Suppressor macrophage treated with lipopolysaccharide for 1 hour (primary cell): ENCODE data around the gene MME.
A peak's percentile ranks its signal among the peaks of the same experiment; 100 is the strongest.
"Not testable (repeated sequence)": the region's sequence is repeated elsewhere in the genome, so short reads cannot be mapped to it uniquely, and the experiment has no call there.

ENCODE experiments used
- DNase-seq, 3 donors: peaks; one replicate each; pipeline ENCODE4 v3.0.0-alpha.2; 2020 to 2022

The MME gene

DNA sequence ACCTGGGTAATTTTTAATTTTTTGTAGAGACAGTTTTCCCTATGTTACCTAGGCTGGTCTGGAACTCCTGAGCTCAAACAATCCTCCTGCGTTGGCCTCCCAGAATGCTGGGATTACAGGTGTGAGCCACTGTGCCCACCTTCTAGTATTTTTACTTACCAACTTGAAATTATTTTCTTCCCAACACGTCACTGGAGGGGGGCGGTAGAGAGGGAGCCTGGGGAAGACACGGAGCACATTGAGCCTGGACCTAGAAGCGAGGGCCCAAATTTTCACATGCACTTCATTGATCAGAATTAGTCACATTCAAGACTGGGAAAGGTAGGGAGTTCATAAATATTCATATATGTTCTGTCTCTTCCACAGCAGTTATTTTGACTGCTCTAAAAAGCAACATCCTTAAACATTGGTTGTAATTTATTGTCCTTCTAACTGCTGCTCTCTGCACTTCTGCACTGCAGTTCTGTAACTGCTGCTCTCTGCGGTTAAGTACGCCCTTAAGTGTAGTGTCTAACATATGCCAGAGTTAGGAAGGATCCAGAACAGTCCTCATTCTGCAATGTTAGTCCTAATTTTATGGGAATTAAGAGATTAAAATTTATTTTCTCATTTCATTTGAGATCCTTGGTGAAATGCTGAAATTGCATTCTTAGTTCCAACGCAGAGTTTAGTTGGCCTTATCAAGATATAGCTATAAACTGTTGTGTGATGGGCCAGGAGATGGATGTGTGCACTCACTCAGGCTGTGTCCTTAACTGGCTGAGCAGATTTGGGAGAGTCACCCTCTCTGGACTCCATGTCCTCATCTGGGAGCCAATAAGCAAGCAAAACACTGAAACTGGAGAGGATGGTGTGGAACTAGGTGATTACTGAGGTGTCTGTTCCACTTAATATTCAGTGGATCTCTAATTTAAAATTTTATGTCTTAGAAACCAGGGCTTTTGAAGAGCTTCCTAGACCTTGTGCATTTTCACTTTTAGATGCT, 115.1 kb downstream of the MME start:
- DNase-seq = no peak

DNA sequence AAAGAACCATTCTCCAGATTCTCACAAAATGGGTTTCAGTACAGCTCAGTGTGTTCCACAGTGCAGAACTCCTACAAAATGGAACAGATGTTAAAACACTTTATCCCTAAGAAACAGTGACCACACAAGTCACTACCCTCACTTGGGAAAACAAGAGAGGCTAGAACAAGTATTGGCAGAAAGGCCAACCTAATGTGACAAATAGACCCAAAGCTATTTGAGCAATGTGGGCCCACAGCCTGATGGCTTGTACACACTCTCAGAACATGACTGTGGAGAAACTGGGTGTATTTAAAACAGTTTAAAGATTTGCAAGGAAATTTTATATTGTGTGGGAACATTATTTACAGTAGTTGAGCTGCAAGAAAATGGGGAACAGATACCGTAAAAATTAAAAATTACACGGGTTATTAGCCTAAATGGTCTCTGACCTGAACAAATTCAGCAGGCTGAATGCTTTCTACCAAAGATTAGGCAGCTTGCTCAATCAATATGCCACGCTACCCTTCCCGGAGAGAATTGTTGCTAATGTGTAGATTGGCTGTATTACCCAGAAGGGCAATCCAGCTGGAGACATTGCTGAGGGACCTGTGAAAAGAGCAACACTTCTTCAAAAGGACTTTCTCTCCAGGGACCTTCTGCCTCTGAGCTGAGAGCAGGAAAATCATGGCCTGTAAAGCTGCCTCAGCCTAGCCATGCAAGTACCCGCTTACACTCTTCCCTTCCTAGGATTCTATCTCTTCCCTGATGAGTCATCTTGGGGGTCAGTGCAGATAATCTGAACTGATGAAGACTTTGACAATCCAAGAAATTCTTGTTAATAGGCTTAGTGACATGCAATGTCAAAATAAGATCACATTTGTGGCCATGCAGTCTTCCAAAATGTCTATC, 116.3 kb downstream of the MME start:
- no peak for DNase-seq

DNA sequence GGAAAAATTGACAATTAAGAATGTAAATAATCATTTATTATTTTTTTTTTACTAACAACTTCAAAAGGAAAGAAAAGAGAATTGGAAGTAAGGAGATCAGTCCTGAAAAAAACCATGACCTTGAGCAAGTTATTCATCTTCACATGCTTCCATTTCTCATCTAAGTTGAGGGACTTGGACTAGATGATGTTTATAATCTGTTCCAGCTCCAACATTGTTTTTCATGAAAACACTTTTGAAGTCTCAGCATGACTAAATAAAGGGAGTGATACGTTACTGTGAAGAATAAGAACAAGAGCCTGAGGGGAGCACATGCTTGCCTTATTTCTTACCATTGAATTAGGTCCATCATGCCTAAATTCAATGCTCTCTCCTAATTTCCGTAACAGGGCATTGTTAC, 117.7 kb downstream of the MME start:
- no peak for DNase-seq

DNA sequence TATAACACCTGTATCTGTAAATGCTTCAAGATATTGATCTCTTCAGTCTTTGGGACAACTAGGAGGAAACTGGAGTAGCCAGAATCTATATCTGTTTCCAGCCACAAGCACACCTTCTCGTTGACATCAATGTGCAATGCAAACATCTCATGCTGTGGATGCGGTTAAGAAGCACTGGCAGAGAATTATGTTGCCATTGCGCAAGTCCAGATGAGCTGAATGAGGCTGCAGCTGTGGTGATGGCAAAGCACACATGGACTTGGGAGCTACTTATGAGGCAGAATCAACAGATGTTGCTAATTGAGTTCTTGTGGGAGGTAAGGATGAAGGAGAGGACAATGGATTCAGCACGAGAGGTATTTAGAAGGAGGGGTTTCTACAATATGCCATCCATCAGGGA, 122.5 kb downstream of the MME start:
- DNase-seq = no peak

DNA sequence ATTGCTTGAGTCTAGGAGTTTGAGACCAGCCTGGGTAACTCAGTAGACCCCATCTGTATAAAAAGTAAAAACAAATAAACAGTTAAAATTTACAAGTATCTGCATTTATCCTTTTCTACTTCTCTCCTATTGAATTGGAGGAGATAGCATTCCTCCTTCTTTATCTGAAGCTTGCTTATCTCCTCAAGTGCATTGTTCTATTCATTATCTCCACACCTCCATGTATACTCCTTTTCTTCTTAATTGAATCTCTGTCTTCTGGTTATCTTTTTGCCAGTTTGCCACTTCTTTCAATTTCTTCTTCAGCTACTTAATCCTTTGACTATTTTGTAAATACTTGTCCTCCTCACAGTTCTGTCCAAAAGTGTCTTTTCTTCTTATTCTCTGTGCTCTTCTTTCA, 124.7 kb downstream of the MME start:
- no peak for DNase-seq

DNA sequence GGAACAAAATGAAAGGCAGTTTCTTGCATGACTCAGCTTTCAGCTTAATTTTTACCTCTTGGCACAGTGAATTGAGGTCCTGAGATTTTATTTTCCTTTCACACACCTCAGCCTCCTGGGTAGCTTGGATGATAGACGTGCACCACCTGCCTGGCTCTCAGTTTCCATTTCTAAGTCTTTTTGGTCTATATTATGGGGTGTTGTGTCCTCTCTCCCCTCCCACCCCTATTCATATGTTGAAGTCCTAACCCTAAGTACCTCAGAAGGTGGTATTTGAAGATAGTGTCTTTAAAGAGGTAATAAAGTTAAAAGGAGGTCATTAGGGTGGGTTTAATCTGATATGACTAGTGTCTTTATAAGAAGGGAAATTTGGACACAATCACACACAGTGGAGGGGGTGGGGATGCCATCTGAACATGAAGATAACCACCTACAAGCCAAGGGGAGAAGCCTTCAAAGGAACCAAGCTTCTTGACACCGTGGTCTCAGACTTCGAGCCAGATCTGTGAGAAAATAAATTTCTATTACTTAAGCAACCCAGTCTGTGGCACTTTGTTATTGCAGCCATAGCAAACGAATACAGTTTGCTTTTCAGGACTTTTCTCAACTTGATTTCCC, 128.2 kb downstream of the MME start:
- DNase-seq = no peak

DNA sequence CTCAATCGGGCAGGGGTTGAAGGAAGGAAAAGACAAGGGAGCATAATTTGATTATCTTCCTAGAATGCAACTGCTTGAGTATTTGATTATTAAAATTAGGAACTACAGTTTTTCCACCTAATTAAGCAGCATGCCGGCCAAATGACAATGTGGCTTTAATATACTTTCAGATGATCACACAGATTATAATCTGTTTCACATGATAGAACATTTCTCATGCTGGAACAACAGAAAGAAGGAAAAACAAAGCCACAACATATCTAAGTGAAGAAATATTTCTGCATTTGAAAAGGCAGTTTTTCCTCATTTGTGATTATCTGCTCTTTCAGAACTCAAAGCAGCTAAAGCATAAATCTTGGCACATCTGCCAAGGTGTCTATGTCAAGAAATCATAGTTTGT, 130.6 kb downstream of the MME start:
- DNase-seq = no peak

DNA sequence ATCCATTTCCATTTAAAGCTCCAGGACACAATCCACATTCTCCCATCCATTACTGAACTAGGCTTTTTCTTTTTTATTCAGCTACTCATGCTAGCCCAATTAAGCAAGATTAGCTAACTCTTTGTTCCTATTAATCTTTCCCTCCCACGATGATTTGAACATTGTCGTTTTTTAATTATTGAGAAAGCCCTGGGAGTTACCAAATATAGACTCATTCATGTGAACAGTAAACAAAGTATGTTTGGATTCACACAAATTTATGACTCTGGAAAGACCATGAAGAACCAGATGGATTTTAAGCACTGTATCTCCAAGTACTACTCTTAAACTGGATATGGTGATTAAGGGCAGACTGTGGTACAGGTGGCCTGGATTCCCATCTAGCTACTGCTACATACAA, 131.1 kb downstream of the MME start:
- DNase-seq = no peak

DNA sequence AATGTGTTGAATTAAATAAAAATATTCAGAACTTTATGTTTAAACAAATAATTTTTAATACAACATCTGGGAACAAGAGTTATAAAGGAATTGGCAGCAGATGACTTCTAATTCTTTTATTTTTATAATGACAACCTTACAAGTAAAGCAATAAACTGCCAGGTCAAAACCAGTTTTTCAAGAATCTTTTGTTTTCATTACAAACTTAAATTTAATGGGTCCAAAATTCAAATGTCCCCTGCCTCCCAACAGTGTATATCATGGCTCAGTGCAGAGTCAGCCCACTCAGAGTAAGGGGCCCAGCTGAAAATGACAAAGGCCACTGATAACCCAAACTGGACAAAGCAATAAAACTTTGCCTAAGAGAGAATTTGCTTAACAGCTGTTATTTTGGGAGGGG, 131.8 kb downstream of the MME start:
- no peak for DNase-seq

DNA sequence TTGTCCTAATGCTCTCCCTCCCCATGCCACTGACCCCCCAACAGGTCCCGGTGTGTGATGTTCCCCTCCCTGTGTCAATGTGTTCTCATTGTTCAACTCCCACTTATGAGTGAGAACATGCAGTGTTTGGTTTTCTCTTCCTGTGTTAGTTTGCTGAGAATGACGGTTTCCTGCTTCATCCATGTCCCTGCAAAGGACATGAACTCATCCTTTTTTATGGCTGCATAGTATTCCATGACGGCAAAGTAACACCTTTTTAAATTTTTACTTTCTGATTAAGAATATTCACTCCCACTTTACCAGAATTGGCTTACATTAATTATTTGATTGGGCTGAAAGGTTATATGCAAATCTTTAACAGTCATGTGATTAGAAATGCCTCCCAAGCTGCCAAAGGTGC, 135.9 kb downstream of the MME start:
- not testable (repeated sequence) for DNase-seq

DNA sequence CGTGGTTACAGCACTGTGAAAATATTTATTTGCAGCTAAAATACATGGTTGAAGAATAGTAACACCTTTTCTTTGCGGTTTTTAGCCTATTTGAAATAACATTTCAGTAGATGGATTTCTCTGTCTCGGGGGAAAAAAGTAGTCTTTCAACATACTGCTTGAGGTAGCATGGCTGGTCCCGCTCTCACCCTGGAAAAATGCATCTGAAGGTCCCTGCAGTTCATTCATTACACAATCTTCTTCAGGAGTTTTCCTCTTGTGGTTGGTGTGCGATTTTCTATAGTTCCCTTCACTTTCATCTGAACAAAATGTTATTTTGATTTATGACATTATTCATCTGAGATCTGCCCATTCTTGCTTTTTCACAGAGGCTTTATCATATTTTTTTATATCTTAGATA, 137.5 kb downstream of the MME start:
- DNase-seq = no peak

DNA sequence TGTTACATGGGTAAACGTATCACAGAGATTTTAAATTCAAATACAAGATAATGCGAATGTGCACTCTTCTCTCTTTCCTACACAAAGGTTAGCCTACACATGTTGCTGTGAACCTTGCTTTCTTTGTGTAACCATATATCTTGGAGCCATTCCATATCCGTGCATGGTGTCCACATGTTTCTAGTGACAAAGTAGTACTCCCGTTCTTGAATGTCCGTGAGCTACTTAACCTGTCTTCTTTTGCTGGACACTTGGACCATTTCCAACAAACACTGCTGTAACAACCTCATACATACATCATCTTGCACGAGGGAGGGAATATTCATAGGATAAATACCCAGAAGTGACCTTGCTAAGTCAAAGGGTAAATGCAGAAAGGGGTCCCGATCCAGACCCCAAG, 138.3 kb downstream of the MME start:
- DNase-seq = no peak

DNA sequence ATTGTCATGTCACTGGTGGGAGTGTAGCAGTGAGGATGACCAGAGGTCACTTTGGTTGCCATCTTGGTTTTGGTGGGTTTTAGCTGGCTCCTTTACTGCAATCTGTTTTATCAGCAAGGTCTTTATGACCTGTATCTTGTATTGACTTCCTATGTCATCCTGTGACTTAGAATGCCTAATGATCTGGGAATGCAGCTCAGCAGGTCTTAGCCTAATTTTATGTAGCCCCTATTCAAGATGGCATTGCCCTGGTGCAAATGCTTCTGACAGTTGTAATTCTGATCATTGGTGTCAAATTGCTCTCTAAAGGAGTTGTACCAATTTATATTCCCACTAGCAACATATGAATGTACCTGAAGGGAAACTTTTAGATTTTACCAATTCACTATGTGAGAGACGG, 139.0 kb downstream of the MME start:
- DNase-seq = no peak

DNA sequence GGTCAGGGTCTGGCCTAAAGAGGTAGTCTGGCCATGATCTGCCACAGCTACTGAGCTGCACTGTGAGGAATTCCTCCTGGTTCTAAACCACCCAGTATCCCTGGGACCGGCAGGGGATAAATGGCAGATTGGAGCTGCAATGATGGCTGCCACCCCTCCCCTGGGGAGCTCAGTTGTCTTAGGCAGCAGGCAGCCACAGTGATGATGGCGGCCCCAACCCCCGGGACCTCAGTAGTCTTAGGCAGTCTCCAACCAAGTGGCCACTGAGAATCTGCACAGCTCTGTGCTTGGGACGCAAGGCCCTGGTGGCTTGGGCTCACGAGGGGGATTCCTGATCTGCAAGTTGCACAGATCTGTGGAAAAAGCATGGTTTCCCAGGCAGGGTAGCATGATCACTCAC, 145.3 kb downstream of the MME start:
- no peak for DNase-seq

DNA sequence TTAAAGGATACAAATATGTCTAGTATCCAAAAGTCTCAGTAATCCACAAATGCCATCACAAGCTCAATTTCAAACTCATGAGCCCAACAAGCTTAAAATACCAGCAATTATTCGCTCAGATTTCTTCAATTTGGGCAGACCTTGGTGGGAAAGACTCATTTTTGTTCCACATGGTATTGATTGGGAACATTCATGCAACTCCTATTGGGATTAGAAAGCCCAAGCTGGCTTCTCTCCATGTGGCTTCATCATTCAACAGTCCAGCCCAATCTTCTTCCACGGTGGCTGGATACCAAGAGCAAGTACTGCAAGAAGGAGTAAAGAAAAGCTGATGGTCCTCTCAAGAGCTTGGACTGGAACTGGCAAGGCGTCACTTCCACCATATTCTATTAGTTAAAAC, 147.0 kb downstream of the MME start:
- DNase-seq = no peak

DNA sequence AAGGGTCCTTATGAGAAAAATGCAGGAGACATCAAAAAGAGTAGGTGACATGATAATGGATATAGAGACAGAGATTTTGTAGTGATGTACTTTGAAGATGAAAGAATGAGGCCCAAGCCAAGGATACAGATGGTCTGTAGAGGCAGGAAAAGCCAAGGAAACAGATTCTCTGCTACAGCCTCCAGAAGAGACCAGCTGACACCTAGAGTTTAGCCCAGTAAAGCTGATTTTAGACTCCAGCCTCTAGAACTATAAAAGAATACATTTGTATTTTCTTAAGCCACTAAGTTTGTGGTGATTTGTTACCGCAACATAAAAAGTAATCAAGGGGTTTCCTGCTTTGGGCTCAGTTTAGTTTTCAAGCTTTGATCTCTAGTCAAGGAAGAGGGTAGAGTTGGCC, 148.6 kb downstream of the MME start:
- DNase-seq = no peak

DNA sequence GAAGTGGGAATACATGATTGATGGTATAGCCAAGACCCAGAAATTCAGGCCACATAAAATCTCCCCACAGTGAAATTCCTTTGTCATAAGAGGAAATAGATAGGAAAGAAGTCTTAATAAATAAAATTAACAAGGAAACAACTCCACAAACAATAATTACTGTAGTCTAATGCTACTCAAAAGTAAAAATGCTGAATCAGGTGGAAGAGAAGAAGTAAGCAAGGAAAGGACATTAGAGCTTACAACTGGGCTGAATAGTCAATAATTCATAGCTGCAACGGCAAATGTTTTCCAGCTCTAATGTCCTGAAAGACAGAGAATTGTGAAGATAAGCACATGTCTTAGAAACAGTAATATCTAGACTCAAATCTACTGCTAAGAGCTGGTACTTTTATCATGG, 149.0 kb downstream of the MME start:
- no peak for DNase-seq

DNA sequence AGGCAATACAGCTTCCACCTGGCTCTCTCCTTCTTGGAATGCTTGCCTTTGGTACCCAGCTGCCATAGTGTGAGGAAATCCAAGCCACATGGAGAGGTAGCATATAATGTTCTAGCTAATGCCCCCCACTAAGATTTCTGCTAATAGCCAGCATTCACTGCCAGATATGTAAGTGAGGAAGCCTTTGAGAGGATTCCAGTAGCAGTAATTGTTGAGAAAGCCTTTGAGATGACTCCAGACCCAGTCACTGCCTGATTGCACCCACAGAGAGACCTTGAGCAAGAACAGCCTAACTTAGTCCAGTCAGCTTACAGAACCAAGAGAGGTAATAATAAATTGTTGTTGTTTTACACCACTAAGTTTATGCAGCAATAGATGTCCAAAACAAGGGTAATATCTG, 150.3 kb downstream of the MME start:
- DNase-seq = peak; percentile 8 to 25 (median 23)

DNA sequence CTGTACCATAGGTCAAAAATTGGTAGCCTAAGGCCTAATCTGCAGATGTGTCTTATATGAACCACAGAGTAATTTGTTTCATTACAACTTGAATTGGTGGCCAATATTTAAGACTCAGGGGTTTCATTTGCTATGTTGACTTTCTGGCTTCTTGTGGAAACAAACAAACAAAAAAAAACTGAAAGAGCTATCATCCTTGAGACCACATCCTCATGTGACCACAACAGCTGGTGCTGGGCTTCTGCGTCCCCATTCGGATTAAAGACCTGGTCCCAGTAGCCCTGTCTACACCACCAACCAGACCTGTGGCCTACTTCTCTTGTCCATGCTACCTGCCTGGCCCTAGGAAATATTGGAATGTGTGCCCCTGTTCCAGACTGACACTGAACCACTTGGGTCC, 151.7 kb downstream of the MME start:
- no peak for DNase-seq

DNA sequence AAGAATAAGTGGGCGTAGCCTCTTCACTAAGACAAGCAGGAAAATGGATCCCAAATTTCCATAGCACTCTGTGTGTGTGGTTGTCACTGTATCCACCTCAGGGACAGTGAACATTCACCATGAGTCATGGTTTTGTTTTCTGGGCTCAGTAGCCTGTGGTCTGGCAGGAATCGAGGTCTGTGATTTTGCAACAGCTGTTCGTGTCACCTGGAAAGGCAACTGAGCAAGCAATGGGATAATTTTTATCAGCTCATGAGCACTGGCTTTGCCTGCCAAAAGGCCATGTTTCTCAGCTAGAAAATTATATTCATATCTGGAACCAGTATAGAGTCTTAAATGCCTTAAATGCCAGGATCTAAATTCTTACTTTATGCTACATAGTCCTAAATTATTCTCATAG, 152.5 kb downstream of the MME start:
- DNase-seq = no peak

DNA sequence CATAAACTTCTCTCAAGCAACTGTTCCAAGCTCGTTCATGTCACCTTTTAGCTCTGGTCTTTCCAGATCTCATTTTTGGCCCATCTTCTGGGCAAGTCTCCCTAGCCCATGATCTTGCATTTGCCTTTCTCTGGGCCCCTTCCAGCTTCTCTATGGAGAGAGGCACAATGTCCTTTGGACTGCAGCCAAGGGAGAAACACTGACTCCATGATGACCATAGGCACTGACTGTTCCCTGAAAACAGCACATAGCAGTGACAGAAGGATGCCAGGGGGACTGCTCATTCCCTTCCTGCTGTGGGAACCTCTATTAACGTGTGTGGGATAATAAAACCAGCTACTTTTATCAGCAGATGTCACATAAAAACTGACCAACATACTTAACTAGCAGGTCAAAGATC, 153.1 kb downstream of the MME start:
- DNase-seq = no peak
